Thyroid gland (tissue), 4 donors: ENCODE results near the gene NRG3.

ENCODE experiments used
- POLR2A ChIP-seq, 2 donors: fragments of 450-650 bp; IDR thresholded peaks; one replicate each; pipeline ENCODE4 v1.6.1; 2017; ENCODE audit warnings: antibody characterized with exemption in 2 of 2, mild to moderate bottlenecking in 2 of 2, moderate library complexity in 1 of 2
- TF ChIP-seq, protein P1 (sequence below), 6 experiments: fragments of 200-600 bp in 3 of 6; fragments of 450-650 bp in 3 of 6; sonication (generic) in 3 of 6; IDR thresholded peaks; one replicate each; pipeline ENCODE4 v1.5.1; 2016 to 2019; ENCODE audit warnings: antibody characterized with exemption in 6 of 6, mild to moderate bottlenecking in 2 of 6, inconsistent platforms in 1 of 6, moderate library complexity in 1 of 6

DNA sequence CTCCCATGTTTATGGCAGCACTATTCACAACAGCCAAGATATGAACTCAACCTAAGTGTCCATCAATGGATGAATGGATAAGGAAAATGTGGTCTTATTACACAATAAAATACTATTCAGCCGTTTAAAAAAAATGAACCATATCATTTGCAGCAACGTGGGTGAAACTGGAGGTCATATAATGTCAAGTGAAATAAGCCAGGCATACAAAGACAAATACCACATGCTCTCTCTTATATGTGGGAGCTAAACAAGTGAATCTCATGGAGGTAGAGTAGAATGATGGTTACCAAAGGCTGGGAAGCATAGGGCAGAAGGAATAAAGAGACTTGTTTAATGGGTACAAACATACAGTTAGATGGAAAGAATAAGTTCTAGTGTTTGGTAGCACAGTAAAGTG lies 699.1 kb downstream of the NRG3 start:
- TF ChIP-seq, protein P1, sequence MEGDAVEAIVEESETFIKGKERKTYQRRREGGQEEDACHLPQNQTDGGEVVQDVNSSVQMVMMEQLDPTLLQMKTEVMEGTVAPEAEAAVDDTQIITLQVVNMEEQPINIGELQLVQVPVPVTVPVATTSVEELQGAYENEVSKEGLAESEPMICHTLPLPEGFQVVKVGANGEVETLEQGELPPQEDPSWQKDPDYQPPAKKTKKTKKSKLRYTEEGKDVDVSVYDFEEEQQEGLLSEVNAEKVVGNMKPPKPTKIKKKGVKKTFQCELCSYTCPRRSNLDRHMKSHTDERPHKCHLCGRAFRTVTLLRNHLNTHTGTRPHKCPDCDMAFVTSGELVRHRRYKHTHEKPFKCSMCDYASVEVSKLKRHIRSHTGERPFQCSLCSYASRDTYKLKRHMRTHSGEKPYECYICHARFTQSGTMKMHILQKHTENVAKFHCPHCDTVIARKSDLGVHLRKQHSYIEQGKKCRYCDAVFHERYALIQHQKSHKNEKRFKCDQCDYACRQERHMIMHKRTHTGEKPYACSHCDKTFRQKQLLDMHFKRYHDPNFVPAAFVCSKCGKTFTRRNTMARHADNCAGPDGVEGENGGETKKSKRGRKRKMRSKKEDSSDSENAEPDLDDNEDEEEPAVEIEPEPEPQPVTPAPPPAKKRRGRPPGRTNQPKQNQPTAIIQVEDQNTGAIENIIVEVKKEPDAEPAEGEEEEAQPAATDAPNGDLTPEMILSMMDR (IDR thresholded peaks at IDR 0.05): no peak
- no peak for TF ChIP-seq POLR2A (IDR thresholded peaks at IDR 0.05)
